ENCODE data around the gene NTRK1.

DNA sequence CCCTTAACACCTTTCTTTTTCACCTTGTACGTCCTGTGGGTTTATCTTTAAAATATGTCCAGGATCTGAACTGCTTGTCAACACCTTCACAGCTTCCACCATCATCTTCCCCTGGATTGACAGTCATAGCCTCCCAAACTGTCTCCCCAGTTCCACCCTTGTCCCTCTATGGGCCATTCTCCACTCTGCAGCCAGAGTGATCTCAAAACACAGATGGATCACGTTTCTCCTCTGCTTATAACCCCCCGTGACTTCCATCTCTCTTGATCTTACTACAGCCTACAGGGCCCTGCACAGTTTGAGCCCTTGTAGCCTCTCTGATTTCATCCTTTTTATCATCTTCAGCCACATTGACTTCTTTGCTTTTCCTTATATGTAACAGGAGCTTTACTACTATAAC lies 6.0 kb upstream of the NTRK1 start:
- no peak for TF ChIP-seq PPARA (CRISPR knock-in tag; IDR thresholded peaks at IDR 0.05; ENCODE audit: borderline replicate concordance)
- TF ChIP-seq, protein P1, sequence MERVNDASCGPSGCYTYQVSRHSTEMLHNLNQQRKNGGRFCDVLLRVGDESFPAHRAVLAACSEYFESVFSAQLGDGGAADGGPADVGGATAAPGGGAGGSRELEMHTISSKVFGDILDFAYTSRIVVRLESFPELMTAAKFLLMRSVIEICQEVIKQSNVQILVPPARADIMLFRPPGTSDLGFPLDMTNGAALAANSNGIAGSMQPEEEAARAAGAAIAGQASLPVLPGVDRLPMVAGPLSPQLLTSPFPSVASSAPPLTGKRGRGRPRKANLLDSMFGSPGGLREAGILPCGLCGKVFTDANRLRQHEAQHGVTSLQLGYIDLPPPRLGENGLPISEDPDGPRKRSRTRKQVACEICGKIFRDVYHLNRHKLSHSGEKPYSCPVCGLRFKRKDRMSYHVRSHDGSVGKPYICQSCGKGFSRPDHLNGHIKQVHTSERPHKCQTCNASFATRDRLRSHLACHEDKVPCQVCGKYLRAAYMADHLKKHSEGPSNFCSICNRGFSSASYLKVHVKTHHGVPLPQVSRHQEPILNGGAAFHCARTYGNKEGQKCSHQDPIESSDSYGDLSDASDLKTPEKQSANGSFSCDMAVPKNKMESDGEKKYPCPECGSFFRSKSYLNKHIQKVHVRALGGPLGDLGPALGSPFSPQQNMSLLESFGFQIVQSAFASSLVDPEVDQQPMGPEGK (CRISPR knock-in tag; IDR thresholded peaks at IDR 0.05; ENCODE audit: borderline replicate concordance) = no peak
- no peak for TF ChIP-seq RARB (CRISPR knock-in tag; IDR thresholded peaks at IDR 0.05)
- TF ChIP-seq ZFP3 (CRISPR knock-in tag; IDR thresholded peaks at IDR 0.05) = no peak
- TF ChIP-seq ZFP30 (CRISPR knock-in tag; IDR thresholded peaks at IDR 0.05) = no peak
- no peak for TF ChIP-seq GLIS3 (CRISPR knock-in tag; IDR thresholded peaks at IDR 0.05)
- TF ChIP-seq, protein P2, sequence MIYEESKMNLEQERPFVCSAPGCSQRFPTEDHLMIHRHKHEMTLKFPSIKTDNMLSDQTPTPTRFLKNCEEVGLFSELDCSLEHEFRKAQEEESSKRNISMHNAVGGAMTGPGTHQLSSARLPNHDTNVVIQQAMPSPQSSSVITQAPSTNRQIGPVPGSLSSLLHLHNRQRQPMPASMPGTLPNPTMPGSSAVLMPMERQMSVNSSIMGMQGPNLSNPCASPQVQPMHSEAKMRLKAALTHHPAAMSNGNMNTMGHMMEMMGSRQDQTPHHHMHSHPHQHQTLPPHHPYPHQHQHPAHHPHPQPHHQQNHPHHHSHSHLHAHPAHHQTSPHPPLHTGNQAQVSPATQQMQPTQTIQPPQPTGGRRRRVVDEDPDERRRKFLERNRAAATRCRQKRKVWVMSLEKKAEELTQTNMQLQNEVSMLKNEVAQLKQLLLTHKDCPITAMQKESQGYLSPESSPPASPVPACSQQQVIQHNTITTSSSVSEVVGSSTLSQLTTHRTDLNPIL (CRISPR knock-in tag; IDR thresholded peaks at IDR 0.05; ENCODE audit: low read depth) = no peak
- TF ChIP-seq TOX (CRISPR knock-in tag; IDR thresholded peaks at IDR 0.05; ENCODE audit: borderline replicate concordance) = no peak

Data from SK-N-SH treated with all-trans-retinoic acid at 6 μM for 48 hours (cell line).